Measurements from ENCODE around the gene ZBED6.

ZBED6 gene

DNA sequence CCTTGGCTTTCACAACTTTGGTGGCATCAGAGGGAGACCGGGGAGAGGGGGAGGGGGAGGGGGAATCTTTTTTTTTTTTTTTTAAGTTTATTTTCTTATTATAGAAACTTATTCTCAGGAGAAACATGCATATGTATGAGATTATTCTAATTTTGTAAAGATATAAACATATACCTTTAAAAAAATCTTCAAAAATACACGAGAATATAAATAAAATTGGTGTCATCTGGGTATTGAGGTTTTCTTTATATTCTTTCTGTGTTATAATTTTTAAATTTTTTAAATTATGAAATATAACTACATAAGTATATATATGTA, 47.1 kb downstream of the ZBED6 start:
- no peak for DNase-seq

DNA sequence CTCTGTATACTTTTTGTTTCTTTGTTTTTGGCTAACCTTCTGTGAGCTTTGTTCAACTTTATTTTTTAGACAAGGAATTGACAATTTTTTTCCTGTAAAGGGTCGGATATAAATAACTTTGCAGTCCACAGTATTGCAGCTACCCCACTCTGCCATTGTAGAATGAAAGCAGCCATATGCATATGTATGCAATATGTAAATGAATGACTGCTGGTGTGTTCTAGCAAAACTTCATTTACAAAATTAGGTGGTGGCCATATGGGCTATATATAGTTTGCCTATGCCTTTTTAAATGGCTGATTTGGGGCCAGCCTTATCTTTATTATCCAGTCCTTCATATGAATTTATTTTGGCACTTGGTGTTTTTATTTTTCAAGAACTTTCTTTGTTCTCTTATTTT, 48.0 kb downstream of the ZBED6 start:
- DNase-seq, result no peak
